GM13976 (cell line): ENCODE data around the gene DUS1L.

Source experiments
- DNase-seq: peaks from one replicate; pipeline ENCODE4 v3.0.0; 2012; ENCODE audit warnings: low spot score
- in situ Hi-C: fragments of 300-500 bp; cut with MboI; formaldehyde crosslinking; loops from one replicate; pipeline ENCODE4 v1.12.0; 2022; ENCODE audit warnings: low sequenced_read_pairs, mixed read lengths, inconsistent platforms; ENCODE audit not compliant: unreplicated experiment
- TF ChIP-seq, protein P1 (sequence below): IDR thresholded peaks from 2 replicates; pipeline ENCODE4 v1.5.1; 2012; ENCODE audit warnings: borderline replicate concordance, mild to moderate bottlenecking; ENCODE audit not compliant: insufficient read depth; ENCODE audit errors: extremely low read depth, missing control alignments, control extremely low read depth

Gene DUS1L

GRCh38 chr17:82051776-82052637 lies 13.6 kb downstream of the DUS1L start, which contains the start of the genes GPS1 and RFNG:
GPS1 (plus strand) TSS chr17:82051898; CDS start chr17:82051932, 34 bp downstream.
RFNG (minus strand) TSS chr17:82051811; CDS start chr17:82051766, 45 bp downstream.
- in situ Hi-C loops, result no loop called here
- peak; percentile 95 for DNase-seq
- TF ChIP-seq, protein P1, sequence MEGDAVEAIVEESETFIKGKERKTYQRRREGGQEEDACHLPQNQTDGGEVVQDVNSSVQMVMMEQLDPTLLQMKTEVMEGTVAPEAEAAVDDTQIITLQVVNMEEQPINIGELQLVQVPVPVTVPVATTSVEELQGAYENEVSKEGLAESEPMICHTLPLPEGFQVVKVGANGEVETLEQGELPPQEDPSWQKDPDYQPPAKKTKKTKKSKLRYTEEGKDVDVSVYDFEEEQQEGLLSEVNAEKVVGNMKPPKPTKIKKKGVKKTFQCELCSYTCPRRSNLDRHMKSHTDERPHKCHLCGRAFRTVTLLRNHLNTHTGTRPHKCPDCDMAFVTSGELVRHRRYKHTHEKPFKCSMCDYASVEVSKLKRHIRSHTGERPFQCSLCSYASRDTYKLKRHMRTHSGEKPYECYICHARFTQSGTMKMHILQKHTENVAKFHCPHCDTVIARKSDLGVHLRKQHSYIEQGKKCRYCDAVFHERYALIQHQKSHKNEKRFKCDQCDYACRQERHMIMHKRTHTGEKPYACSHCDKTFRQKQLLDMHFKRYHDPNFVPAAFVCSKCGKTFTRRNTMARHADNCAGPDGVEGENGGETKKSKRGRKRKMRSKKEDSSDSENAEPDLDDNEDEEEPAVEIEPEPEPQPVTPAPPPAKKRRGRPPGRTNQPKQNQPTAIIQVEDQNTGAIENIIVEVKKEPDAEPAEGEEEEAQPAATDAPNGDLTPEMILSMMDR, result no peak

GRCh38 chr17:82050761-82051641 lies 14.6 kb downstream of the DUS1L start:
- in situ Hi-C loops, result no loop called here
- TF ChIP-seq, protein P1, result no peak
- no peak for DNase-seq

- no peak for DNase-seq
- in situ Hi-C loops, result no loop called here
- TF ChIP-seq, protein P1, result no peak
These were observed 15.3 kb downstream of the DUS1L start for GRCh38 chr17:82050152-82050760.

GRCh38 chr17:82049521-82049971 lies 16.1 kb downstream of the DUS1L start:
- in situ Hi-C loops, result no loop called here
- DNase-seq, result no peak
- TF ChIP-seq, protein P1, result no peak

DNA sequence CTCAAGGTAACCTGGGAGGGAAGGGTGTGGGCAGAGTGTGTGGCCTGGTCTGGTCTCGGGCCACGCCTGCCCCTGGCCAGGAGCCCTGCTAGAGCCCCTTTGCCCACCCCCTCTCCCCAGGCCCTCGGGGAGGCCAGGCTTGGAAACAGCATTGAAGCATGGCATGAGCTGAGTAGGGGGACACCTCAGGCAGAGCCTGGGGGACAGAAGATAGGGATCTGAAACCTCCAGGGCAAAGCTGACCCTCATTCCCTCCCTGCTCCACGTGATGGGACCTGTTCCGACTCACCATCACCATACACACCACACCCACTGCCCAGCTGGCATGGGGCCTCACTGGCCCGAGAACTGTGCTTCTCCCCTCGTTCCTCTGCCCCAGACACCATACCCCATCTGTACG lies 16.5 kb downstream of the DUS1L start:
- in situ Hi-C loops, result no loop called here
- TF ChIP-seq, protein P1, result no peak
- no peak for DNase-seq

- no peak for DNase-seq
- TF ChIP-seq, protein P1, result no peak
- in situ Hi-C loops, result no loop called here
These were observed 17.0 kb downstream of the DUS1L start for GRCh38 chr17:82048571-82048971.
